KBM-7 (cell line): ENCODE results near the gene FAM221A.
A peak's percentile ranks its signal among the peaks of the same experiment; 100 is the strongest.
"Not testable (repeated sequence)": the region's sequence is repeated elsewhere in the genome, so short reads cannot be mapped to it uniquely, and the experiment has no call there.

Experiments
- DNase-seq: peaks from one replicate; pipeline ENCODE4 v3.0.0-alpha.2; 2015
- in situ Hi-C: fragments of 300-500 bp; cut with MboI; formaldehyde crosslinking; loops from 2 replicates; pipeline ENCODE4 v1.14.3; 2020; ENCODE audit warnings: low sequenced_read_pairs, low pct_unique_long_range_greater_than_20kb, mixed read lengths

The FAM221A gene

DNA sequence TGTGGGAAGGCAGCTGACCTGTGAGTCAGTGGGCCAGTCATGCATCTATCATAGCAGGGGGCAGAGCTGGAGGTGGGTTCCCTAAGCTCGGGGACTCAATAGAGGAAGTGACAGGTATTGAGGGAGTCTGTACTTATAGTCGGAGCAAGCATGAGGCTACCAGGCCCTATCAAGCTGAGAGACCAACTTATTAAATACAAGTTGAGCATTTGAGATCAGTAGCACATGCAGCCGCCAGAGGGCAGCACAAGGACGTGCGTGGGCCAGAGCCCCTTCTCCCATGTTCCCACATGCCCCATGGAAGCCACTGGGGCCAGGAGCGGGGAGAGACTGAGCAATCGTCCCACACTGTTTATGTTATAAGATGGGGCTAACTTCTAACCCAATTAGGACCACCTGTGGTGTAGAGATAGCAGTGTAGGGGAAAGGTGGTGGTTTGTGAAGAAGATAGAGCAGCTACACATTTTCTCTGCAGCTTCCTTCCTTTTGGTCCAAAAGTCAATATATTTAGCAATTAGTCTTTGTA, 17.0 kb downstream of the FAM221A start:
- in situ Hi-C loops = no loop called here
- peak; percentile 80 for DNase-seq

DNA sequence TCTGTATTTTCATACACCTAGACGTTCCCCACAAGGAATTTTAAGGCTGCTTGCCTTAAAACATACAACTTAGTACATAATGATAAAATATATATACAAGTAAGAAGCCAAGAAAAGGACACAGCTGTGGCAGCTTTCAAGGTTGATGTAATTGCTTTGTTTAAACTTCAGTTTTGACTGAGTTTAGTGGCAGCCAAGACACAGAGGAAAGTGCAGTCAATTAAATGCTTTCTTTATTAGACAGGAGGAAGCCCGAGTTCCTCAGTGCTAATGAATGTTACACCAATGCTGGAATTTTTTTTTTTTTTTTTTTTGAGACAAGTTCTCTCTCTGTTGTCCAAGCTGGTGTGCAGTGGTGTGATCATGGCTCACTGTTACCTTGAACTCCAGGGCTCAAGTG, 18.8 kb downstream of the FAM221A start:
- in situ Hi-C loops = no loop called here
- DNase-seq = no peak

DNA sequence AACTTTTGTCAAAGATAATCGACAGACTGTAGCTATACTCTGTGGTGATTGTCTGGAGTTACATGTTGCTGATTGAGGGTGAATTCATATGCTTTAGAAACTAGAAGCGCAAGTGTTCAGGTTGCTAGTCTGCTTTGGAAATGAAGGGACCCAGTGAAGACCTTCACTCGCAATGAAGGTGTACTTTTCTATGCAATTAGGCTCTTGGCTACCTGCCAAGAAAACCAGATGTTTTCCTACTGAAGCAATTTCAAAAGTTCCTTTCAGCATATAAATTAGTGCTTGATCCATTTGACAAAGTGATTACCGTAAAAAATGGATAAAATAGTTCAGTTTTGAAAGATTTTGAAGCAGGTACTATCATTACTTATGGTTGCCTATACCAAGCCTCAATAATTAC, 20.0 kb downstream of the FAM221A start:
- in situ Hi-C loops = loop anchor here (25.0 kb wide), 1 partner anchor 113 kb away; the partner anchor contains the start of gene CCDC126
- DNase-seq = no peak

DNA sequence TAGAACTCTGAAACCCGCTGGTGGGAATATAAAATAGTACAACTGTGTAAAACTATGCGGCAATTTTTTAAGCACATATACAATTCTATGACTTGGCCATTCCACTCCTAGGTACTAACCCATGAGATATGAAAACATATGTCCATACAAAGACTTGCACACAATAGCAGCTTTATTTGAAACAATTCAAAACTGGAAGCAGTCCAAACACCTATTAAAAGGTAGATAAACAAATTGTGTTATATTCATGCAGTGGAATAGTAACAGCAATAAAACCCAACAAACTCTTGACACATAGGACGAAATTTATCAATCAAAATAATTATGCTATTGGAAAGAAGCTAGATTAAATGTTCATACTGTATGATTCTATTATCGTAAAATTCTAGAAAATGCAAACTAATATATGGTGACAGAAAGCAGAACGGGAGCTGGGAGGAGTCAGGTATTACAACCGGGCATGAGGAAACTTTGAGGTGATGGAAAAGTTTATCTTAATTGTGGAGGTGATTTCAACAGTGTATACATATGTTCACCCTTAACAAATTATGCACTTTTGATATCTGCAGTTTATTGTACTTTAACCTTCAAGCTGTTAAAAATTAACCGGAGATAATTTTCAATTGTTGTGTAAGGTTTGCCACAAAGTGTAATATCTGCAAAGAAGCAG, 29.2 kb downstream of the FAM221A start:
- in situ Hi-C loops = loop anchor here (25.0 kb wide), 1 partner anchor 122 kb away; the partner anchor contains the start of gene CCDC126

DNA sequence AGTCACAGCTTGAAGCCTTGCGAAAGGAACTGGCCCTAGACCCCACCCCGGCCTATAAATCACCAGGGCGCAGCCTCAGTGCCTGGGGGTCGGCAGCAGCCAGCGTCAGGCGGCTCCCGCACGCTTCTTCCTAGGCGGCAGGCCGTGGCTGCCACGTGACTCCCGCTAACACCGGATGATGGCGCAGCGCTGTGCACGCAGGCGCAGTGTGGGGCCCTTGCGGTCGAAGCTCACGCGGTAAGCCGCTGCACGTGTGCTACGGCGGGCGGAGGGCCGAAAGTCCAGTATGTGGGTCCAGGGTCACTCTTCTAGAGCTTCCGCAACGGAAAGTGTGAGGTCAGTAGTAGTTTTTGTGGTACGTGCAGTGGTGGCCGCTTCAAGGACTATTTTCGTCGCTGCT, 30.0 kb downstream of the FAM221A start, which contains the start of gene STK31:
Gene STK31, plus strand, starts transcription at position 220 of the 400 bp plus-strand sequence. Its CDS starts 67 bp downstream, at position 287.
- in situ Hi-C loops = loop anchor here (25.0 kb wide), 1 partner anchor 123 kb away; the partner anchor contains the start of gene CCDC126

More for the DNA sequence above, 29.2 kb downstream of the FAM221A start:
- DNase-seq = no peak

DNA sequence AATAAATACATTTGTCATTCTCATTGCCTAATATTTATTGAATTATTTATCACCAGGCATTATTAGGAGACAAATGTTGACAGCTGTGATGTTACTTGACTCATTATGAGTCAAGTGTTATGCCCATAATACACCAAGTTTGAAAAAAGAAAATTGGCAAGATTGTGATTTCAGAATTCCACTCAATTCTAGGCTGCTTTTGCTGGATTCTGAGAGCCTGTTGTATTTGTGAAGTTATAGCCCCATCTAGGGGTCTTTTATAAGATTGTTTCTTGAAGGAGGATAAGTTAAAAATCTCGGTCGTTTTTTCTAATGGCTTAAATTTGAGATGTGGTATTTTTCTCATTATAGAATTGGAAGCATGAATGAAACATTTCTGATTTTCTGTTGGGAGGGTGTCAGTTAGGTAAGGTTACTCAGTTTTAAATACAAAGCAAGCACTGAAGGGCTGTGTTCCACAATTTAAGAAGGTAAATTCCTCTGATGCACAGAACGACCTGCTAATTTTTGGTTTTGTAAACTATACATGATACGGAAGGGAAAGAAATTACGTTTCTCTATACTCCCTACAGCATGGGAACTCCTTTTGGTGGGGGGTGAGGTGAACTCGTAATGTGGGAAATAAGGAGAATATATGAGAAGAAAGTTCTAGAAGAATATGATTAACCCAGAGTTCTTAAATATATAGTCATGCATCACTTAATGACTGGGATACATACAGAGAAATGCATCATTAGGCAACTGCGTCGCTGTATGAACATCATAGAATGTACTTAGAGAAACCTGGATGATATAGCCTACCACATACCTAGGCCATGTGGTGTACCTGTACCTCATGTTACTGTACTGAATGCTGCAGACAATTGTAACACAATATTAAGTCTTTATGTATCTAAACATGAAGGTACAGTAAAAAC, 32.6 kb downstream of the FAM221A start:
- DNase-seq = peak; percentile 45
- in situ Hi-C loops = loop anchor here (25.0 kb wide), 1 partner anchor 125 kb away; the partner anchor contains the start of gene CCDC126

More for the DNA sequence above, 30.0 kb downstream of the FAM221A start, which contains the start of gene STK31:
- DNase-seq = no peak

DNA sequence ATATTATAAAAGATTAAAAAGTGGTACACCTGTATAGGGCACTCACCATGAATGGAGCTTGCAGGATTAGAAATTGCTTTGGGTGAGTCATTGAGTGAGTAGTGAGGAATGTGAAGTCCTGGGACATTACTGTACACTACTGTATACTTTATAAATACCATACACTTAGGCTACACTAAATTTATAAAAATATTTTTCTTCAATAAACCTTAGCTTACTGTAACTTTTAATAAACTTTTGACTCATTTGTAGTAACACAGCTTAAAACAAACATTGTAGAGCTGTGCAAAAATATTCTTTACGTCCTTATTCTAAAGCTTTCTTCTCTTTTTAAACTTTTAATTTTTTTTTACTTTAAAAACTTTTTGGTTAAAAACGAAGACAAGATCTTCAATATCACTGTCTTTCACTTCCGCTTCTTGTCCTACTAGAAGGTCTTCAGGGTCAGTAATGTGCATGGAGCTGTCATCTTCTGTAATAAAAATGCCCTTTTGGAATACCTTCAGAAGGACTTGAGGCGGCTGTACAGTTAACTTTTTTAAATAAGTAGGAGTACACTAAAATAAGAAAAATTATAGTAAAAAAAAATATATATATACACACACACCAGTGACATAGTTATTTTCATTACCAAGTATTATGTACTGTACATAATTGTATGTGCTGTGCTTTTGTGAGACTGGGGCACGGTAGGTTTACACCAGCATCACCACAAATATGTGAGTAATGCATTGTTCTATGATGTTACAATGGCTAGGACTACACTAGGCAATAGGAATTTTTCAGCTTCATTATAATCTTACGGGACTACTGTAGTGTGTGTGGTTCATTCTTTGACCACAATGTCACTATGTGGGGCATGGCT, 33.5 kb downstream of the FAM221A start:
- no peak for DNase-seq

DNA sequence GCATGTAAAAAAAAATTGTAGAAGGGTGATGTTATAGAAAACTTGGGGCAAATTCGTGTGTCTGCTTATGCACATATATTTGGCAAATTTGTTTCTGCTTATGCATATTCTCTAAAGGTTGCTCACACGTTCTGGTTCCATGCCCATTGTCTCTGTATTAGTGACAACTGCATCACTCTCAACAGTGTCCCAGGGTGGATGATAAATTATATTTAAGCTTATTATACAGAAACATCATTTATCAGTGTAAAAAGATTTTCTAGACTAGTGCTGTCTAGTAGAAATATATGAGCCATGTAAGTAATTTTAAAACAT, 34.1 kb downstream of the FAM221A start:
- in situ Hi-C loops = loop anchor here (25.0 kb wide), 1 partner anchor 127 kb away; the partner anchor contains the start of gene CCDC126
- DNase-seq = no peak

More for the DNA sequence above, 33.5 kb downstream of the FAM221A start:
- in situ Hi-C loops = loop anchor here (25.0 kb wide), 1 partner anchor 126 kb away; the partner anchor contains the start of gene CCDC126

DNA sequence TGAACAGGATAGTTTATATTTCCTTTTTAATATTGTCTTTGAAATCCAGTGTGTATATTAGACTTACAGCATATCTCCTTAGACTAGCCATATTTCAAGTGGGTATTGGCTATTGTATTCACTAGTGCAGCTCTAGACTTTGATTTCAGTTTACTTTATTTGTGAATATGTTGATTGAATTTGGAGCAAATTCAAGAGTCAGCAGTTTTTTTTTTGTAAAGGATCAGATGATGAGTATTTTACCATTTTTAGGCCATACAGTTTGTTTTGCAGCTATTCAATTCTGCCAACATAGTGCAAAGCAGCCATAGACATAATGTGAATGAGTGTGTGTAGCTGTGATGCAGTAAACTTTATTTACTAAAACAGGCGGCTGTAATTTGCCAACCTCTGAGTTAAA, 34.6 kb downstream of the FAM221A start:
- in situ Hi-C loops = loop anchor here (25.0 kb wide), 1 partner anchor 127 kb away; the partner anchor contains the start of gene CCDC126
- no peak for DNase-seq

DNA sequence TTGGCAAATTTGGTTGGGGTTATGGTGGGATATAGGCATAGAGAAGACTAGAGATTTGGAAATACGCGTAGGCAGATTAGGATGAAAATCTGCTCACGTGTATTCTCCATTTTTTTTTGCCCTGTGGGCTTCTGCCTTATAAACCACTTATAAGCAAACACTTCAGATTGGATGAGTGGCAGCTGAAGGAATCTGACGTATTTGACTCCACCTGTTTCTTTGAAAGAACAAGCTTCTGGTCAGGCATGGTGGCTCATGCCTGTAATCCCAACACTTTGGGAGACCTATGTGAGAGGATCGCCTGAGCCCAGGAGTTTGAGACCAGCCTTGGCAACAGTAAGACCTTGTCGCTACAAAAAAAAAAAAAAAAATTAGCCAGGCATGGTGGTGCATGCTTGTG, 35.1 kb downstream of the FAM221A start:
- in situ Hi-C loops = loop anchor here (25.0 kb wide), 1 partner anchor 128 kb away; the partner anchor contains the start of gene CCDC126
- no peak for DNase-seq

DNA sequence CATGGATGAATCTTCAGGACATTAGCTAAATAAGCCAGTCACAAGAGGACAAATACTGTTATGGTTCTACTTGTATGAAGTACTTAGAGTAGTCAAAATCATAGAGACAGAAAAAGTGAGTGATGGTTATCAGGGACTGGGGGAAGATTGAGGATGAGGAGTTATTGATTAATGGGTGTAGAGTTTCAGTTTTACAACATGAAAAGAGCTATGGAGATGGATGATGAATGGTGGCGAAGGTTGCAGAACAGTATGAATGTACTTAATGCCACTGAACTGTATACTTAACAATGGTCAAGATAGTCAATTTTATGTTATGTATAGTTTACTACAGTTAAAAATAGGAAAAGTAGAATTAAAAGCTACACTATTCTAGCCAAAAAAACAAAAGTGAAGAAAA, 37.8 kb downstream of the FAM221A start:
- no peak for DNase-seq
- in situ Hi-C loops = loop anchor here (25.0 kb wide), 1 partner anchor 130 kb away; the partner anchor contains the start of gene CCDC126

DNA sequence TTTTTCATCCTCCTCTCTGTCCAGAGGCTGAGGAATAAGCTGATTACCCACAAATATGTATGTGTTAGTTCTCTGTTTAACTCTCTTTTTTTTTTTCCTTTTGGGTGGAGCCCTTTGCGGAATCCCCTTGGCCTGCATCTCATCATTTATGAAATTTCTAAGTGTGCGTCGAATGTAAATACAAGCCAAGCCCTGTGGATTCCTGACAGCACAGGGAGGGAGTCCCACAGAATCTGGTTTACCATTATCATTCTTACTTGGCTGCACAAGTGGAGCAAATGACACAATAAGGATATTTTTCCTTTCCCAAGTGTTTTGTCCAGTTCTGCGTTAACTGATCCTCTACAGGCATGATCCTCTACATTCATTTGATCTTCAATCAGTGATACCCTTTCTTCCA, 41.5 kb downstream of the FAM221A start:
- in situ Hi-C loops = loop anchor here (25.0 kb wide), 1 partner anchor 134 kb away; the partner anchor contains the start of gene CCDC126
- DNase-seq = no peak

DNA sequence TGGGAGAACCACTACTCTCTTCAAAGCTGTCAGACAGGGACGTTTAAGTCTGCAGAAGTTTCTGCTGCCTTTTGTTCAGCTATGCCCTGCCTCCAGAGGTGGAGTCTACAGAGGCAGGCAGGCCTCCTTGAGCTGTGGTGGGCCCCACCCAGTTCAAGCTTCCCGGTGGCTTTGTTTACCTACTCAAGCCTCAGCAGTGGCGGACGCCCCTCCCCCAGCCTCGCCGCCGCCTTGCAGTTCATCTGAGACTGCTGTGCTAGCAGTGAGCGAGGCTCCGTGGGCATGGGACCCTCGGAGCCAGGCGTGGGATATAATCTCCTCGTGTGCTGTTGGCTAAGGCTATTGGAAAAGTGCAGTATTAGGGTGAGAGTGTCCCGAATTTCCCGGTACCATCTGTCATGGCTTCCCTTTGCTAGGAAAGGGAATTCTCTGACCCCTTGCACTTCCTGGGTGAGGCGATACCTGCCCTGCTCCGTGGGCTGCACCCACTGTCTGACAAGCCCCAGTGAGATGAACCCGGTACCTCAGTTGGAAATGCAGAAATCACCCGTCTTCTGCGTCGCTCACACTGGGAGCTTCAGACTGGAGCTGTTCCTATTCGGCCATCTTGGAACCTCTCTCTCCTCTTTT, 42.7 kb downstream of the FAM221A start:
- DNase-seq = not testable (repeated sequence)
- in situ Hi-C loops = loop anchor here (25.0 kb wide), 1 partner anchor 135 kb away; the partner anchor contains the start of gene CCDC126

DNA sequence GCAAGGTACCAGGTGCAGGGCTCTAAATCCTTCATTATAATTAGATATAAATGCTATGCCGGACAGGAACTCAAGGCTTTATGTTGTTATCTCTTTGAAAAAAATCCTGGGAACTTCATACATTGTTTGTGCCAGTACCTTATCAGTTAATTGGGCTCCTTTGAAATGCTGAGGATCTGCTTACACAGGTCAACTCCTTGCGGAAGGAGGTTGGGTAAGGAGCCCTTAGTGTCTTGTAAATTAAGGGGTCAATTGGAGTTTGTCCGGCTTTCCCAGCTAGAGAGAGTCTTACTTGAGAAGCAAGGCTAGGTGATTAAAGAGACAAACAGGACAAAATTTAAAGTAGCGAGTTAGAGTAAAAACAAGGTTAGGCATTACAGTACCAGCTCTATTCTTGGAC, 44.1 kb downstream of the FAM221A start:
- in situ Hi-C loops = loop anchor here (25.0 kb wide), 1 partner anchor 137 kb away; the partner anchor contains the start of gene CCDC126
- not testable (repeated sequence) for DNase-seq

DNA sequence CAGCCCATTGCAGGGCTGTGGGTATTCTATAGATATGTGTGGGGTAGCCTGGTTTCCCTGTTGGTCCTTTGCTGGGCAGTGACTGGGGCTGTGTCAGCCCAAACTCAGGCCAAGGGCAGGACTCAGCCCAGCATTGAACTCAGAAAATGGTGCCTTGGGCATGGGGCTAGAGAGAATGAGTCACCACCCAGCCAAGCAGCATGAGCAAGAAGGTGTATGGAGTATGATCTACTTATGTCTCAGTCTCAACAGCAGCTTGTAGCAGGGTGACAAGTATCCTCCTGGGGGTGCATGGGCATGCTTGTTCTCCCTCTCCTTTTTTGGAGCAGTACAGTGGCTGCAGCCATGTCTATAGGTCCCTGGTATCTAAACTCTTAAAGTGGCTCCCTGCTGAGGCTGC, 62.1 kb downstream of the FAM221A start:
- DNase-seq = no peak
- in situ Hi-C loops = no loop called here

DNA sequence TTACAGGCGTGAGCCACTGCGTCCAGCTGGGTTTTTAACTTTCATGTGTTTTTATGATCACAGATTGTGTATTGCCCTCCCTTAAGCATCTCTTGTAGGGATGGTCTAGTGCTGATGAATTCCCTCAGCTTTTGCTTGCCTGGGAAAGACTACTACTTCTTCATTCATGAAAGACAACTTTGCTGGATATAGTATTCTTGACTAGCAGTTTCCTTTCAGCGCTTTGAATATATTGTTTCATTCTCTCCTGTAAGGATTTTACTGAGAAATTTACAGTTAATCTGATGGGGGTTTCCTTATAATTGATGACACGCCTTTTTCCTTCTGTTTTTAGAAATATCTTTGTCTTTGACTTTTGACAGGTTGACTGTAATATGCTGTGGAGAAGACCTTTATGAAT, 63.2 kb downstream of the FAM221A start:
- DNase-seq = no peak
- in situ Hi-C loops = no loop called here

DNA sequence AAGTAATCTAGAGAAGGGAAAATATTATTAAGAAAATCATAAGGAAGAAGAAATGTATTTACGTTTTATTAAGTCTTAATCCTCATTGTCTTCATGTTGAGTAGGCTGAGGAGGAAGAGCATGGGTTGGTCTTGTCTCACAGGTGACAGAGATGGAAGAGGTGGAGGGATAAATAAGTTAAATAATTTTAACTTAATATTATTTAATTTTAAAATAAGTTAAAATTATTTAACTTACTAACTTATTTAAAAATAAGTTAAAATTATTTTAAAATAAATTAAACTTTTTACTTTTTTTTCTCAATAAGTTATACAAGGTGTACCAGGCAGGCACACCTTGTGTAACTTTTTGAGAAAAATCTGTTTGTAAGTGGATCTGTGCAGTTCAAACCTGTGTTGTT, 66.6 kb downstream of the FAM221A start:
- DNase-seq = no peak
- in situ Hi-C loops = no loop called here

DNA sequence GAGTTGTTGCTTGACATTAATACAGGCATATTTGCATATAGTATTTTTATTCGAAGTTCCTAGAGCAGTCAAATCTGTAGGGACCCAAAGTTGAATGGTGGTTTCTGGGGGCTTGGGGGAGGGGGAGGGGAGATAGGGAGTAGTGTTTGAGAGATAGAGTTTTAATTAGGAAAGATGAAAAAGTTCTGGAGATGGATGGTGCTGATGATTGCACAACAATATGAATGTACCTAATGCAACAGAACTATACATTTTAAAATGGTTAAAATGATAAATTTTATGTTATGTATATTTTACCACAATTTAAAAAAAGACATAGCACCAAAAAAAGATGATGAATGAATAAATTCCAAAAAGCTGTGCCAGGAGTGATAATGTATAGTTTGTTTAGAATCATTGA, 71.9 kb downstream of the FAM221A start:
- DNase-seq = no peak

More for the DNA sequence above, 71.9 kb downstream of the FAM221A start:
- in situ Hi-C loops = no loop called here
